Measurements from ENCODE around the gene G6PC1. TPM values are rescaled to one million over a fixed set of nuclear protein-coding genes. Genes with fewer than 3 reads are reported as not detected.
"Not testable (repeated sequence)": the region's sequence is repeated elsewhere in the genome, so short reads cannot be mapped to it uniquely, and the experiment has no call there.

G6PC1 gene
- total RNA-seq, 1 donor from 2014 or later = not detected

DNA sequence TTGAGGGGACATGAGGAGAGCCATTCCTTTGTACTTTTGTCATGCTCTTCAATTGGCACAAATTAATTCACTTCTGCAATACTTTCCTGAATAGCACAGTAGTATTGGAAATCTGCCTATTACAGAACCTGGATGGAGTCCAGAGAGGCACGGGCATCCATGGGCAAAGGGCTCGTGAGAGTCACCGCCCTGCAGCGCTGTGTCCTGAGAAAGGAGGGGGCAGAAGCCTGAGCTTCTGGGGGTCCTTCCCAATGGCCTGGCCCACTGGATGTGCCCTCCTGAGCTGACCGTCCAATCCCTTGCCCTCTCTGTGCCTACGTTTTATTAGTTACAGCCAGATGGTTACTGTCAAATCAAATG is 3.5 kb downstream of the G6PC1 start:
- TF ChIP-seq, protein P1, sequence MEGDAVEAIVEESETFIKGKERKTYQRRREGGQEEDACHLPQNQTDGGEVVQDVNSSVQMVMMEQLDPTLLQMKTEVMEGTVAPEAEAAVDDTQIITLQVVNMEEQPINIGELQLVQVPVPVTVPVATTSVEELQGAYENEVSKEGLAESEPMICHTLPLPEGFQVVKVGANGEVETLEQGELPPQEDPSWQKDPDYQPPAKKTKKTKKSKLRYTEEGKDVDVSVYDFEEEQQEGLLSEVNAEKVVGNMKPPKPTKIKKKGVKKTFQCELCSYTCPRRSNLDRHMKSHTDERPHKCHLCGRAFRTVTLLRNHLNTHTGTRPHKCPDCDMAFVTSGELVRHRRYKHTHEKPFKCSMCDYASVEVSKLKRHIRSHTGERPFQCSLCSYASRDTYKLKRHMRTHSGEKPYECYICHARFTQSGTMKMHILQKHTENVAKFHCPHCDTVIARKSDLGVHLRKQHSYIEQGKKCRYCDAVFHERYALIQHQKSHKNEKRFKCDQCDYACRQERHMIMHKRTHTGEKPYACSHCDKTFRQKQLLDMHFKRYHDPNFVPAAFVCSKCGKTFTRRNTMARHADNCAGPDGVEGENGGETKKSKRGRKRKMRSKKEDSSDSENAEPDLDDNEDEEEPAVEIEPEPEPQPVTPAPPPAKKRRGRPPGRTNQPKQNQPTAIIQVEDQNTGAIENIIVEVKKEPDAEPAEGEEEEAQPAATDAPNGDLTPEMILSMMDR (IDR thresholded peaks at IDR 0.05; ENCODE audit: insufficient read depth, low read length, poor library complexity, severe bottlenecking) = no peak
- no peak for DNase-seq (ENCODE audit: low read depth)
- Histone ChIP-seq H3K4me3 (ENCODE audit: low read depth, low read length) (no peak overlapping the region), H3K36me3 (ENCODE audit: control insufficient read depth, insufficient read depth, low read length) (no peaks in the 10 kb centered on the region), H3K27me3 (ENCODE audit: control insufficient read depth, insufficient read depth, low read length) (no peaks in the 10 kb centered on the region)

DNA sequence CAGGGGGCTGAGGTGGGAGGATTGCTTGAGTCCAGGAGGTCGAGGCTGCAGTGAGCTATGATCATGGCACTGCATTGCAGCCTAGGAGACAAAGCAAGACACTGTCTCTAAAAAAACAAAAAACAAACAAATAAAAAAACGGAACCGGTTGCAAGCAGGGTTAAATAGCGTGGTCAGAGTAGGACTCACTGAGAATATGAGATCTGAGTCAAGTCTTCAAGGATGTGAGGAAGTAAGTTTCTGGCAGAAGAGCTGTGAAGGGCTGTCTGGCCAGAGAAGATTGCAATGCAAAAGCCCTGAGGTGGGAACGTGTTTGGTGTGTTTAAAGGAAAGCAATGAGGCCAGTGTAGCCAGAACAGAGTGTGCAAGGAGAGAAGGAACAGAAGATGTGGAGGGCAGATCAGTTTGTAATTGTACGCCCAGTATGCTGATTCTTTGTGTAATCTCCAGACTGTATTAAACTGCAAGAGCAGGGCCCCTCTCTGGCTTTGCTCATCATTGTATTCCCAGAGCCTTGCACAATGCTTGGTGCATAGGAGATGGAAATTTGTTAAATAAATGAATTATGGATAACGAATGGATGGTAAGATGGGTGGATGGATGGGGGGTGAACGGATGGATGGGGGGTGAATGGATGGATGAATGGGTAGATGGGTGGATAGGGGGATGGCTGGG is 6.3 kb downstream of the G6PC1 start:
- DNase-seq (ENCODE audit: low read depth) = no peak
- Histone ChIP-seq H3K4me3 (ENCODE audit: low read depth, low read length) (no peak overlapping the region), H3K36me3 (ENCODE audit: control insufficient read depth, insufficient read depth, low read length) (no peaks in the 10 kb centered on the region), H3K27me3 (ENCODE audit: control insufficient read depth, insufficient read depth, low read length) (peaks cover 2% of the 10 kb centered on the region)
- TF ChIP-seq, protein P1 (IDR thresholded peaks at IDR 0.05; ENCODE audit: insufficient read depth, low read length, poor library complexity, severe bottlenecking) = no peak

GRCh38 chr17:42908872-42909700 is 8.5 kb downstream of the G6PC1 start:
- TF ChIP-seq, protein P1 (IDR thresholded peaks at IDR 0.05; ENCODE audit: insufficient read depth, low read length, poor library complexity, severe bottlenecking) = no peak
- Histone ChIP-seq H3K27me3 (ENCODE audit: control insufficient read depth, insufficient read depth, low read length) (peaks cover 2% of the 10 kb centered on the region), H3K36me3 (ENCODE audit: control insufficient read depth, insufficient read depth, low read length) (no peaks in the 10 kb centered on the region), H3K4me3 (ENCODE audit: low read depth, low read length) (no peak overlapping the region)
- no peak for DNase-seq (ENCODE audit: low read depth)

DNA sequence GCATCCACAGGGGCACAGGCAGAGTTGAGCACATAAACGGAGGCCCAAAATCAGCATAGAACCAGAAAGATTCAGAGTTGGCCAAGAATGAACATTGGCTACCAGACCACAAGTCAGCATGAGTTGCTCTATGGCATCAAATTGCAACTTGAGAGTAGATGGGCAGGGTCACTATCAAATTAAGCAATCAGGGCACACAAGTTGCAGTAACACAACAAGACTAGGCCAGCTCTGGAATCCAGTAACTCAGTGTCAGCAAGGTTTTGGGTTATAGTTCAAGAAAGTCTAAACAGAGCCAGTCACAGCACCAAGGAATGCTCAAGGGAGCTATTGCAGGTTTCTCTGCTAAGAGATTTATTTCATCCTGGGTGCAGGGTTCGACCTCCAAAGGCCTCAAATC is 12.9 kb downstream of the G6PC1 start:
- no peak for DNase-seq (ENCODE audit: low read depth)
- Histone ChIP-seq H3K36me3 (ENCODE audit: control insufficient read depth, insufficient read depth, low read length) (no peaks in the 10 kb centered on the region), H3K4me3 (ENCODE audit: low read depth, low read length) (no peak overlapping the region), H3K27me3 (ENCODE audit: control insufficient read depth, insufficient read depth, low read length) (peaks cover 2% of the 10 kb centered on the region)
- TF ChIP-seq, protein P1 (IDR thresholded peaks at IDR 0.05; ENCODE audit: insufficient read depth, low read length, poor library complexity, severe bottlenecking) = no peak

DNA sequence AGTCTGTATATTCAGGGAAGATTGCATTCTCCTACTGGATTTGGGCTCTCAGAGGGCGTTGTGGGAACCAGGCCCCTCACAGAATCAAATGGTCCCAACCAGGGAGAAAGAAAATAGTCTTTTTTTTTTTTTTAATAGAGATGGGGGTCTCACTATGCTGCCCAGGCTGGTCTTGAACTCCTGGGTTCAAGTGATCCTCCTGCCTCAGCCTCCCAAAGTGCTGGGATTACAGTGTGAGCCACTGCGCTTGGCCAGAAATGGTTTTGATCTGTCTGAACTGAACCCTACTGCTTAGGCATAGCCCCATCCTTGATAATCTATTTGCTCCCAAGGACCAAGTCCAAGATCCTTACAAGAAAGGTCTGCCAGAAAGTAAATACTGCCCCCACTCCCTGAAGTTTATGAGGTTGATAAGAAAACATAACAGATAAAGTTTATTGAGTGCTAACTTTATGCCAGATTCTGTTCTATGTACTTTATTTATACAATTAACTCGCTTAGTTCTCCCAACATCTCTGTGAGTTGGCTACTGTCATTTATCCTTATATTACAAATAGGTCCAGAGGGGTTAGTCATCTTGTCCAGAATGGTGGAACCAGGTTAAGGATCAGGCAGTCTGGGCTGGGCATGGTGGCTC is 13.5 kb downstream of the G6PC1 start:
- H3K36me3 ChIP-seq (ENCODE audit: control insufficient read depth, insufficient read depth, low read length) = no peaks in the 10 kb centered on the region
- no peak overlapping the region for H3K4me3 ChIP-seq (ENCODE audit: low read depth, low read length)
- no peak for DNase-seq (ENCODE audit: low read depth)
- peaks cover 2% of the 10 kb centered on the region for H3K27me3 ChIP-seq (ENCODE audit: control insufficient read depth, insufficient read depth, low read length)
- TF ChIP-seq, protein P1 (IDR thresholded peaks at IDR 0.05; ENCODE audit: insufficient read depth, low read length, poor library complexity, severe bottlenecking) = no peak

DNA sequence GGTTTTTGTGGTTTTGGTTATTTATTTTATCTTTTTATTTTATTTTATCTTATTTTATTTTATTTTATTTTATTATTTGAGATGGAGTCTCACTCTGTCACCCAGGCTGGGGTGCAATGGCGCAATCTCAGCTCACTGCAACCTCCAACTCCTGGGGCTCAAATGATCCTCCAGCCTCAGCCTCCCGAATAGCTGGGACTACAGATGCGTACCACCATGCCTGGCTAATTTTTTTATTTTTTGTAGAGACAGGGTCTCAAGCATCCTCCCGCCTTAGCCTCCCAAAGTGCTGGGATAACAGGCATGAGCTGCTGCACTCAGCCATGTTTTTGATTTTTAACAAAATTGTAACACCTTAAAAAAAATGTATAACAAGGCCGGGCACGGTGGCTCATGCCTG is 14.7 kb downstream of the G6PC1 start:
- not testable (repeated sequence) for H3K36me3 ChIP-seq (ENCODE audit: control insufficient read depth, insufficient read depth, low read length); H3K4me3 ChIP-seq (ENCODE audit: low read depth, low read length); DNase-seq (ENCODE audit: low read depth); H3K27me3 ChIP-seq (ENCODE audit: control insufficient read depth, insufficient read depth, low read length)

DNA sequence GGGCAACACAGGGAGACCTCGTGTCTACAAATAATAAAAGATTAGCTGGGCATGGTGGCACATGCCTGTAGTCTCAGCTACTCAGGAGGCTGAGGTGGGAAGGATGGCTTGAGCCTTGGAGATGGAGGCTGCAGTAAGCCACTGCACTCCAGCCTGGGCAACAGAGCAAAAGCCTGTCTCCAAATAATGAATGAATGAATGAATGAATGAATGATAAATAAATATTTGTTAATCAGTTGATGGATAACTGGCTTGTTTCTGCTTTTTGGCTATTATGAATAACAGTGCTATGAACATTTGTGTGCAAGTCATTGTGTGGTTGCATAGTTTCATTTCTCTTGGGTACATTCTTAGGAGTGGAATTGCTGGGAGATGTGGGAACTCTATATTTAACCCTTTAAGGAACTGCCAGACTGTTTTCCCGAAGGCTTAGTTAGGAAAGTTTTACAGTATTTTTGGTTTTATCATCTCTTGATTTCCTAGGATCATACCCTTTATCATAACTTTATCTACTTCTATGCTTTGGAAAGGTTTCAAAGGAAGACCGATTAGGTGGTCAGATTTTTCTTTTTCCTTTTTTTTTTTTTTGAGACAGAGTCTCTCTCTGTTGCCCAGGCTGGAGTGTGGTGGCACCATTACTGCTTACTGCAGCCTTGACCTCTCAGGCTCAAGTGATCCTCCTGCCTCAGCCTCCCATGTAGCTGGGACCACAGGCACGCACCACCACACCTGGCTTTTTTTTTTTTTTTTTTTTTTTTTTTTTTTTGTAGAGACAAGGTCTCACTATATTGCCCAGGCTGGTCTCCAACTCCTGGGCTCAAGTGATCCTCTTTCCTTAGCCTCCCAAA is 16.0 kb downstream of the G6PC1 start:
- not testable (repeated sequence) for DNase-seq (ENCODE audit: low read depth); H3K36me3 ChIP-seq (ENCODE audit: control insufficient read depth, insufficient read depth, low read length); H3K4me3 ChIP-seq (ENCODE audit: low read depth, low read length); H3K27me3 ChIP-seq (ENCODE audit: control insufficient read depth, insufficient read depth, low read length)

Measured in kidney epithelial cell (primary cell).